ENCODE data around the gene LRP3. TPM values are rescaled to one million over a fixed set of nuclear protein-coding genes. Genes with fewer than 3 reads are reported as not detected.

LRP3 gene
- total RNA-seq, 1 donor from 2014 or later, result 9.0 TPM

DNA sequence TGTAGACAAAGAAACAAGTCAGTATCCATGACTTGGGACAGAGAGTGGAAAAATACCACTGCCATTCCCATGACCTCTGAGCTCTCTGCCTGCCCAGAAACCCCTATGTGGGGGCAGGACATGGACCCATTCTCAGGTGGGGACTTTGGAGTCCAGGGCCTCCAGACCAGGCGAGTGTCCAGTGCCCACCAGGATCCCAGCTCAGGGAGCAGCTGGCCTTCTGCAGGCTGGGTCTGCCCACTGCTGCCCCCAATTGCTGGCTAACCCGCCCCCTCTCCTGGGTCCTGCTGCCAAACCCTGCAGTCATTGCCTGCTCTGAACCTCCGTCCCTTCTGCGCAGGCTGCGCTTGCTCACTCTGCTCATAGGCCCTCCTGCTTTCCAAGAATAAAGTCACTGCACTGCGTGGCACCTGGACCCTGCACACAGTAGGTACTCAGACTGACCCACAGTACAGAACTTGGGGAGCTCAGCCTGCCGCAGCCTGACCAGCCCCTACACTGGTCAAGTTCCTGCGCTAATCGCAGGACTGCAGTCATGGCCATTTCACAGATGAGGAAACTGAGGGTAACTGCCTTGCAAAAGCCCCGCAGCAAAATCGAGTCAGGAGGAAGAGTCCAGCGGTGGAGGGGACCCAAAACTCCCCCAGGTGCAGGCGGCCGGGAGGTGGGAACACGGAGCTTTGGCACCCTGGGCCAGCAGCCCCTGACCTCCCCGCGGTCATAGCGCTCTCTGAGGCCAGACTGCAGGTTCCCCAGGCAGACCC lies 30.7 kb downstream of the LRP3 start:
- Histone ChIP-seq H3K36me3 (ENCODE audit: control insufficient read depth, insufficient read depth, low read length) (no peaks in the 10 kb centered on the region), H3K4me3 (ENCODE audit: low read depth, low read length) (no peak overlapping the region), H3K27me3 (ENCODE audit: control insufficient read depth, insufficient read depth, low read length) (peaks cover 26% of the 10 kb centered on the region)
- no peak for DNase-seq (ENCODE audit: low read depth)
- no peak for FAIRE-seq
- TF ChIP-seq, protein P1, sequence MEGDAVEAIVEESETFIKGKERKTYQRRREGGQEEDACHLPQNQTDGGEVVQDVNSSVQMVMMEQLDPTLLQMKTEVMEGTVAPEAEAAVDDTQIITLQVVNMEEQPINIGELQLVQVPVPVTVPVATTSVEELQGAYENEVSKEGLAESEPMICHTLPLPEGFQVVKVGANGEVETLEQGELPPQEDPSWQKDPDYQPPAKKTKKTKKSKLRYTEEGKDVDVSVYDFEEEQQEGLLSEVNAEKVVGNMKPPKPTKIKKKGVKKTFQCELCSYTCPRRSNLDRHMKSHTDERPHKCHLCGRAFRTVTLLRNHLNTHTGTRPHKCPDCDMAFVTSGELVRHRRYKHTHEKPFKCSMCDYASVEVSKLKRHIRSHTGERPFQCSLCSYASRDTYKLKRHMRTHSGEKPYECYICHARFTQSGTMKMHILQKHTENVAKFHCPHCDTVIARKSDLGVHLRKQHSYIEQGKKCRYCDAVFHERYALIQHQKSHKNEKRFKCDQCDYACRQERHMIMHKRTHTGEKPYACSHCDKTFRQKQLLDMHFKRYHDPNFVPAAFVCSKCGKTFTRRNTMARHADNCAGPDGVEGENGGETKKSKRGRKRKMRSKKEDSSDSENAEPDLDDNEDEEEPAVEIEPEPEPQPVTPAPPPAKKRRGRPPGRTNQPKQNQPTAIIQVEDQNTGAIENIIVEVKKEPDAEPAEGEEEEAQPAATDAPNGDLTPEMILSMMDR (IDR thresholded peaks at IDR 0.05; ENCODE audit: insufficient read depth, low read length, severe bottlenecking), result no peak

DNA sequence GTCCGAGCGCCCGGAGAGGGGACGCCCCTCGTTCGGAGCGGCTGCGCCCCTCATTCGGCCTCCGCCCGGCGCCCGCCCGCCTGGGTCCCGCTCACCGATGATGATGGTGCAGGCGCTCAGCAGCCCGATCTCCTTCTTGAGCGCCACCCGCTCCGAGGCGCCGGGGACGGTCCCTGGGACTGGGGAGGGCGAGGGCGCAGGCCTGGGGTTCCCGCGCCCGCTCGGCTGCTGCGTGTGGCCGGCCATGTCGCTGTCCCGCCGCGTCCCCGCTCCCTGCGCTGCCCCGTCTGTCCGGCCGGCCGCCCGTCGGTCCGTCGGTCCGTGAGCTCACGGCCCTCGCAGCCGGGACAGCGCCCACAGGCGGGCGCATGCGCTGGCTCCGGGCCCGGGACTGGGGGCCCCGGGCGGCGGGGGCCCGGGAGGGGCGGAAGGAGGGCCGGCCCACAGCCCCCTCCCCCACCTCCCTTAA lies 31.4 kb downstream of the LRP3 start, which contains the start of gene SLC7A10:
TSS of gene SLC7A10 (minus strand) at position 393 of the 469 bp plus-strand sequence. CDS start at position 246, 147 bp downstream.
- no peak for FAIRE-seq
- Histone ChIP-seq H3K36me3 (ENCODE audit: control insufficient read depth, insufficient read depth, low read length) (no peaks in the 10 kb centered on the region), H3K4me3 (ENCODE audit: low read depth, low read length) (no peak within 1 kb of the TSS), H3K27me3 (ENCODE audit: control insufficient read depth, insufficient read depth, low read length) (peaks cover 26% of the 10 kb centered on the region)
- TF ChIP-seq, protein P1 (IDR thresholded peaks at IDR 0.05; ENCODE audit: insufficient read depth, low read length, severe bottlenecking), result no peak
- no peak for DNase-seq (ENCODE audit: low read depth)

DNA sequence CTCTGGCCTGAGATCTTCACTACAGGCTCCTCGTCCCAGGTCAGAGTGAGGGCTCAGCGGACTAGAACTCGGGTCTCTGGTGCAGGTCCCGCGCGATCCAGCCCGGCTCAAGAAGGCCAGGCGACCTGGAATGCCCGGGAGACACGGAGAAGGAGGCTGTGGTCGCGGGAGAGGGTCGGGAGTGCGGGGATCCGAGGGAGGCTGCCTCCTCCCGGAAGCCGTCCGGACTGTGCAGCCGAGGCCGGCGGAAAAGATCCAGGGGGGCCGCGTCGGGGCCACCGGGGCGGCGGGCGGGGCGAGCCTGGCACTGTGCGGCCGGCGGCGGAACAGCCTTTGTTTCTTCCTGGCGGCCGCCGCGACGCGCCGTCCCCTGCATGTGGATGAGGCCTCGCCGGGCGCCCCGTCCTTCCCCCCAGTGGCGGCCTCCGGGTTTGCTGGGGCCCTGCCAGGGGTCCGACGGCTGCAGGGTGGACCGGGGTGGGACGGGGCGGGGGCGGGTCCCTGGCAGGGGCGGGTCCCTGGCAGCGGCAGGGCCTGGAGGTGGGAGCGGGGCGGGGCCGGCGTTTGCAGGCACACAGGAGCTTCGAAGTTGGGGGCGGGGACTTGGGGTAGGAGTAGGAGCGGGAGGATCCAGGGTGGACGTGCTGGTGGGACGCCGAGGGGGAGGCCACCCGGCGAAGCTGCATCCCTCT lies 32.6 kb downstream of the LRP3 start:
- Histone ChIP-seq H3K36me3 (ENCODE audit: control insufficient read depth, insufficient read depth, low read length) (no peaks in the 10 kb centered on the region), H3K27me3 (ENCODE audit: control insufficient read depth, insufficient read depth, low read length) (peaks cover 26% of the 10 kb centered on the region), H3K4me3 (ENCODE audit: low read depth, low read length) (no peak overlapping the region)
- DNase-seq (ENCODE audit: low read depth), result no peak
- TF ChIP-seq, protein P1 (IDR thresholded peaks at IDR 0.05; ENCODE audit: insufficient read depth, low read length, severe bottlenecking), result no peak
- no peak for FAIRE-seq

DNA sequence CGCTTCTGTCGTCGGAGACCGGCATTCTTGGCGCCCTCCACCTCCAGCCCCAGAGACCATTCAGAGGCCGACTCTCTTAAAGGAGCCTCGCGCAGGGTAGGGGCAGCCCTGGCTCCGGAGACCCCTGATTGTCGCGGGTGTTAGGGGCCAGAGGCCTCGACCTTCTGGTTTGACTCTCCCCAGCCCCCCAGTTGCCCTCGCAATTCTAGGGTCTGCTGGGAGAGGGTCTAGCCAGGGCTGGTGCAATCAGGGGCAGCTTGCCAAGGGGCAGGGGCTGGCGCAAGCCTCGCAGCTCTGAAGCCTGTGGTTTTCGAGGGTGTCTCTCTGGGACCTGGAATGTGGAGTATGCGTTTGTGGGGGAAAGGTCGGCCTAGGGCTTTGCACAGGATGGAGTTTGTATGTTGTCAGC lies 33.1 kb downstream of the LRP3 start:
- no peak for DNase-seq (ENCODE audit: low read depth)
- no peak for FAIRE-seq
- H3K36me3 ChIP-seq (ENCODE audit: control insufficient read depth, insufficient read depth, low read length), result no peaks in the 10 kb centered on the region
- peaks cover 26% of the 10 kb centered on the region for H3K27me3 ChIP-seq (ENCODE audit: control insufficient read depth, insufficient read depth, low read length)
- no peak overlapping the region for H3K4me3 ChIP-seq (ENCODE audit: low read depth, low read length)
- TF ChIP-seq, protein P1 (IDR thresholded peaks at IDR 0.05; ENCODE audit: insufficient read depth, low read length, severe bottlenecking), result no peak

DNA sequence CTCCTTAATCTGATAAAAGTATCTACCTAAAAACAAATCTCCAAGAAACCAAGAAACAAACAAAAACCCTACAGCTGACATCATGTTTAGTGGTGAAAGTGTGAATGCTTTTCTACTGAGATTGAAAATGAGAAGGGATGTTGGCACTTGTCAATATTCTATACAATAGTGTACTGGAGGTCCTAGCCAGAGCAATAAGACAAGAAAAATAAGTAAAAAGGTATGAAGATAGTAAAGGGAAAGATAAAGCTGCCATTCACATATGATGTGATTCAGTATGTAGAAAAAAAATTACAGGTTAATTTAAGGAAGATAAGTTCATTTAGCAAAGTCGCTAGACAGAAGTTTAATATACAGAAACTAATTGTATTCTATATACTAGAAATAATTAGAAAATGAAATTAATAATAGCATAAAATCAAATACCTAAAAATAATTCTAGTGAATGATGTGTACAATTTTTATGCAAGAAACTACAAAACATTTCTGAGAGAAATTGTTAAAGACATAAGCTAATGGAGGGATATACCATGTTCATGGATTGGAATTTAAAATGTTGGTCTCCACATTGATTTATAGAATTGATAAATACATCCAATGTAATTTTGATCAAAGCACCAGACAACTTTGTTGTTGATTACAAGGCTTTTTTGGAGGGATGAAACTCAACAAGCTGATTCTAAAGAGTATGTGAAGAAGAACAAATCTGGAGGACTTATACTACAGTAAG lies 33.9 kb downstream of the LRP3 start:
- Histone ChIP-seq H3K4me3 (ENCODE audit: low read depth, low read length) (no peak overlapping the region), H3K27me3 (ENCODE audit: control insufficient read depth, insufficient read depth, low read length) (peaks cover 26% of the 10 kb centered on the region), H3K36me3 (ENCODE audit: control insufficient read depth, insufficient read depth, low read length) (no peaks in the 10 kb centered on the region)
- TF ChIP-seq, protein P1 (IDR thresholded peaks at IDR 0.05; ENCODE audit: insufficient read depth, low read length, severe bottlenecking), result no peak
- FAIRE-seq (no peak), DNase-seq (ENCODE audit: low read depth) (no peak)
